Activated naive CD4-positive, alpha-beta T cell treated with anti-CD3 and anti-CD28 coated beads, Interleukin-2, amount 50 U/mL, for 72 hours (primary cell): ENCODE results near the gene ACE. TPM values are rescaled to one million over a fixed set of nuclear protein-coding genes. Genes with fewer than 3 reads are reported as not detected.

Experiments
- ATAC-seq, 2 donors: fragments of 150-1000 bp; cut with Tn5 transposase; 2 replicates each; pipeline ENCODE4 v1.10.0; 2021; ENCODE audit warnings: mild to moderate bottlenecking in 2 of 2, moderate library complexity in 2 of 2
- DNase-seq, 2 donors: peaks; one replicate each; pipeline ENCODE4 v3.0.0; 2021 to 2022; ENCODE audit warnings: low spot score in 2 of 2
- H3K27ac Mint-ChIP-seq, 2 donors: one replicate each; pipeline ENCODE4 v1.8.0; 2022; ENCODE audit warnings: mild to moderate bottlenecking in 2 of 2, mixed read lengths in 2 of 2
- H3K36me3 Mint-ChIP-seq, 2 donors: one replicate each; pipeline ENCODE4 v1.8.0; 2022; ENCODE audit warnings: mixed read lengths in 2 of 2
- H3K9me3 Mint-ChIP-seq, 2 donors: one replicate each; pipeline ENCODE4 v1.8.0; 2022; ENCODE audit warnings: mixed read lengths in 2 of 2
- total RNA-seq, 2 donors: library from RNA; stranded (reverse); gene quantifications; one replicate each; pipeline ENCODE4 v1.2.3, GENCODE V29; 2022

ACE gene
- total RNA-seq, 2 donors from 2014 or later, result 0.39 to 0.66 TPM

DNA sequence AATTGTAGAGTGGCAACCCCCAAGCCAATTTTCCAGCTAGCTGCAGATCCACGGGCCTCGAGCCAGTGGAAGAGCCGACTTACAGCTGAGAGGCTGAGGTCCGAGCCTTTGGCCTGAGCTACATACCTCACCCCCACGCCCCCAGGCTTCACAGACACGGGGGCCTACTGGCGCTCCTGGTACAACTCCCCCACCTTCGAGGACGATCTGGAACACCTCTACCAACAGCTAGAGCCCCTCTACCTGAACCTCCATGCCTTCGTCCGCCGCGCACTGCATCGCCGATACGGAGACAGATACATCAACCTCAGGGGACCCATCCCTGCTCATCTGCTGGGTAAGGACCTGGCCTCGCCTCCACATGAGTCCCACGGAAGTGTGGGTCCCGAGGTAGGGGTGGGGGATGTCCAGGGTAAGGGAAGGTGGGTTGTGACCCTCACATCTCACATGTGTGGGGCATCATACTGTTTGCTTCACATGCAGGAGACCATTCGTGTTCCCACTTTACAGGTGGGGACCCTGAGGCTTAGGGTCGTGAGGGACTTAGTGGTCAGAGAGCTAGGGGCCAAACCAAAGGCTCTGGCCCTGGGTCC, 3.4 kb downstream of the ACE start:
- ATAC-seq, result no peak
- Mint-ChIP-seq H3K9me3 (no peaks in the 10 kb centered on the region), H3K27ac (no peak overlapping the region), H3K36me3 (no peaks in the 10 kb centered on the region)
- no peak for DNase-seq

DNA sequence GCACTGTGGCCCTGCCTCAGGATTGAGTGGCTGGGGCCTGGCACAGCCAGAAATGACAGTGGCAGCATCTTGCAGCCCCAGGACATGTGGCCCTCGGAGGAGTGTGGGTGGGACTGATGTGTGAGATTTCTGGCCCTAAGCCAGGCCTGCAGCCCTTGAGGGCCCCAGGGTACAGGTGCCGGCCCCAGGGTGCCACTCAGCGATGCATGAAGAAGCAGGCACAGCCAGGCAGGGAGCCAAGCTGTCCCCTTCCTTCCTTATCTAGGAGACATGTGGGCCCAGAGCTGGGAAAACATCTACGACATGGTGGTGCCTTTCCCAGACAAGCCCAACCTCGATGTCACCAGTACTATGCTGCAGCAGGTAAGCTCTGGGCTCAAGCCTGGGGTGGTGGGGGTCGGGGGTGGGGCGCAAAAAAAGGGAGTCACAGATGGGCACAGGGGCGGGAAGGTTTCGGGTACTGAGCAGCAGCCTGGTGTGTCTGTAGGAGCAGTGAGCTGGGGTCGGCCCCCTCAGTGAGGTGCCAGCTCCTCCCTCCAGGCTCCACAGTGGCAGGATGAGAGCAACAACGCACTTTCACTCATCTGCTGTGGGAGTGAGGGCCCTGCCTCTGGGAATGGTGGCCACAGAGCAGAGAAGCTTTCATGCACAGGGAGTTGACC, 4.1 kb downstream of the ACE start:
- no peak overlapping the region for H3K27ac Mint-ChIP-seq
- H3K36me3 Mint-ChIP-seq, result no peaks in the 10 kb centered on the region
- no peak for ATAC-seq
- H3K9me3 Mint-ChIP-seq, result no peaks in the 10 kb centered on the region
- no peak for DNase-seq

DNA sequence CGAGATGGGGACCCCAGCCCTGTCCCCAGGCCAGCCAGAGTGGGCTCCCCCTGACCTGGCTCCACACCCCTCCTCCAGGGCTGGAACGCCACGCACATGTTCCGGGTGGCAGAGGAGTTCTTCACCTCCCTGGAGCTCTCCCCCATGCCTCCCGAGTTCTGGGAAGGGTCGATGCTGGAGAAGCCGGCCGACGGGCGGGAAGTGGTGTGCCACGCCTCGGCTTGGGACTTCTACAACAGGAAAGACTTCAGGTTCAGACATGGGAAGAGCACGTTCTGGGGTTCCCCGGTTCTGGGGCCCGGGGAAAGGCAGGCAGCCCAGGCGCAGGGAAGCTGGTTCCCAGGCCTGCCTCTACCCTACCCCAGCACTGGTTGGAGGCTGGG, 4.6 kb downstream of the ACE start:
- DNase-seq (no peak), ATAC-seq (no peak)
- H3K36me3 Mint-ChIP-seq, result no peaks in the 10 kb centered on the region
- no peak overlapping the region for H3K27ac Mint-ChIP-seq
- H3K9me3 Mint-ChIP-seq, result no peaks in the 10 kb centered on the region

DNA sequence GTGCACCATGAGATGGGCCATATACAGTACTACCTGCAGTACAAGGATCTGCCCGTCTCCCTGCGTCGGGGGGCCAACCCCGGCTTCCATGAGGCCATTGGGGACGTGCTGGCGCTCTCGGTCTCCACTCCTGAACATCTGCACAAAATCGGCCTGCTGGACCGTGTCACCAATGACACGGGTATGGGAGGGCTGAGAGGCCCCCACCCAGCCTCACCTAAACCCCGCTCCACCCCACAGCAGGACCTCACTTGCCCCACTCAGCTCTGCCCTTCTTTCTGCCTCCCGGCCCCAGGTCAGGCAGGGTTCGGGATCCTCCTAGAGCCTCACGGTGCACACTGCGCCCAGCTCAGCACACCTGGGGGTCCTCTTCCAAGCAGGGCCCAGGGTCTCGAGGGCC, 5.6 kb downstream of the ACE start:
- ATAC-seq (no peak), DNase-seq (no peak)
- no peaks in the 10 kb centered on the region for H3K36me3 Mint-ChIP-seq
- no peaks in the 10 kb centered on the region for H3K9me3 Mint-ChIP-seq
- H3K27ac Mint-ChIP-seq, result peak overlapping the region in 1 of 2 donors; percentile 2

DNA sequence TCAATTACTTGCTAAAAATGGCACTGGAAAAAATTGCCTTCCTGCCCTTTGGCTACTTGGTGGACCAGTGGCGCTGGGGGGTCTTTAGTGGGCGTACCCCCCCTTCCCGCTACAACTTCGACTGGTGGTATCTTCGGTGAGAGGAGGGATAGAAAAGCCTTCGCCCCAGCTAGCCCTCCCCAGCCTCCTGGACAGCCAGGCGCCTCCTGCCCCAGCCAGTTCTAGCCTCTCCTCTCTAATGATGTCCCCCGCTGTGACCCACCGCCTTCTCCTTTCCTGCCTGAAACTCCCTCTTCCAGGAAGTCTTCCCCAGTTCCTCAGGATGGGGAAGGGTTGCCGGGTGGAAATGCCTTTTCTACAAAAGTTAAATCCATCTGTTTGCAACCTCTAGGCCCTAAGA, 6.2 kb downstream of the ACE start:
- H3K27ac Mint-ChIP-seq, result peak overlapping the region in 1 of 2 donors; percentile 5
- DNase-seq (no peak), ATAC-seq (no peak)
- no peaks in the 10 kb centered on the region for H3K9me3 Mint-ChIP-seq
- H3K36me3 Mint-ChIP-seq, result no peaks in the 10 kb centered on the region

DNA sequence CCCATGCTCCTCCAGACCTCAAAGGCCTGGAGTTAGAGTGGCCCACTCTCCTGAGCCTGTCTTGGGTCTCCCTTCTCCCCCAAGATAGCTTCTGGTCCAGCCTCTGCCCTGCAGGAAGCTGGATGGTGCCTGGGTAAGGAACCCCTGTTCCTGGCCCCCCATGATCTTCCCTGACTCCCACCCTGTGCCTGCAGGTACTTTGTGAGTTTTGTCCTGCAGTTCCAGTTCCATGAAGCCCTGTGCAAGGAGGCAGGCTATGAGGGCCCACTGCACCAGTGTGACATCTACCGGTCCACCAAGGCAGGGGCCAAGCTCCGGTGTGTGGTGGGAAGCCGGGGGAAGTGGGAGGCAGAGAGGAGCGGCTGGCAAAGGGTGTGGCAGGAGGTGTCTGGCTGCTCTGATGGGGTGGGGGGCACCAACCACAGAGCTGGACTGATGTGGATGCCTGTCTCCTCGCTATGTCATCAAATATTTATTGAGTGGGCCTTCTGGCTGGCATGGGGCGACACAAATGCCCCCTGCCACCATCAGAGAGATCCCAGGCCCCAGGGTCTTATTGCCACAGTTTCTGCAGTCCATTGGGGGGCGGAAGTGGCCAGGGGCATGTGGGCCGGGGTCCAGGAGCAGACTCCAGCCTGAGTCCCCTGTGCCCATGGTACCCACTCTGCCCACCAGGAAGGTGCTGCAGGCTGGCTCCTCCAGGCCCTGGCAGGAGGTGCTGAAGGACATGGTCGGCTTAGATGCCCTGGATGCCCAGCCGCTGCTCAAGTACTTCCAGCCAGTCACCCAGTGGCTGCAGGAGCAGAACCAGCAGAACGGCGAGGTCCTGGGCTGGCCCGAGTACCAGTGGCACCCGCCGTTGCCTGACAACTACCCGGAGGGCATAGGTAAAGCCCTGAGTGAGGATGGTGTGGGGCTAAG, 7.1 kb downstream of the ACE start:
- DNase-seq (no peak), ATAC-seq (no peak)
- Mint-ChIP-seq H3K27ac (peak overlapping the region in 1 of 2 donors; percentile 5), H3K36me3 (no peaks in the 10 kb centered on the region), H3K9me3 (no peaks in the 10 kb centered on the region)

DNA sequence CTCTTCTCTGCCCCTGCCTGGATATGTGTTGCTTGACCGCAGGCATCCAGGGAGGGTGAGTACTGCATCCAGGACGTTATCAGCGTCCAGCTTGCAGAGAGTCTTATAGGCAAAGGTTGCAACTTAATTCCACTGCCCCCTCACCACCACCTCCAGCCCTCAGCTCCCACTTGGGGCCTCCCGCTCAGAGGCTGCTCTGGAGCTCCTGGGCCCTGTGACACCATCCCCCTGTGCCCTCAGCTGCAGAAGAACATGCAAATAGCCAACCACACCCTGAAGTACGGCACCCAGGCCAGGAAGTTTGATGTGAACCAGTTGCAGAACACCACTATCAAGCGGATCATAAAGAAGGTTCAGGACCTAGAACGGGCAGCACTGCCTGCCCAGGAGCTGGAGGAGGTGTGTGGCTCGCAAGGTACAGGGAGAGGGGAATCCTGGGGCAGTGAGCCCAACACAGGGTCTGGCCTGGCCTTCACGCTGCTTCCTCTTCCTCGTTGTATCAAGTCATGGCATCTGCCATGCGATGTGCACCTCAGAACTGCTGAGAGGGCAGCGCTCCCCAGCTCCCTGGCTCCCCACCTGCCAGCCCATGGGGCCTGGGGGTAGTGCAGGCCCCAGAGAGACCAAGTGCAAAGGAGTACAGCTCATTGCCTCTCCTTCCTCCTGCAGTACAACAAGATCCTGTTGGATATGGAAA, 9.6 kb downstream of the ACE start:
- no peak overlapping the region for H3K27ac Mint-ChIP-seq
- DNase-seq (no peak), ATAC-seq (no peak)
- no peaks in the 10 kb centered on the region for H3K9me3 Mint-ChIP-seq
- no peaks in the 10 kb centered on the region for H3K36me3 Mint-ChIP-seq

DNA sequence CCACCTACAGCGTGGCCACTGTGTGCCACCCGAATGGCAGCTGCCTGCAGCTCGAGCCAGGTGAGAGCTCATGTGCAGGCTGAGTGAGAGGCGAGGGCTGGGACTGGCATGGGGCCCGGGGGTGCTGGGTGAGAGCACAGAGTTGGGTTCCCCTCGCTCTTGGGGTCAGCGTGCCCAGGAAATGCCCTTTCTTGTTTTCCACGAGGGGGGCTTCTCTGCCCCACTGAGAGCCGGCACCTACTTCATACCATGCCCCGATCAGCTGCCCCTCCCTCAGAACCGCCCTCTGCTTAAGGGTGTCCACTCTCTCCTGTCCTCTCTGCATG, 10.1 kb downstream of the ACE start:
- ATAC-seq (no peak), DNase-seq (no peak)
- Mint-ChIP-seq H3K36me3 (no peaks in the 10 kb centered on the region), H3K9me3 (no peaks in the 10 kb centered on the region), H3K27ac (no peak overlapping the region)

DNA sequence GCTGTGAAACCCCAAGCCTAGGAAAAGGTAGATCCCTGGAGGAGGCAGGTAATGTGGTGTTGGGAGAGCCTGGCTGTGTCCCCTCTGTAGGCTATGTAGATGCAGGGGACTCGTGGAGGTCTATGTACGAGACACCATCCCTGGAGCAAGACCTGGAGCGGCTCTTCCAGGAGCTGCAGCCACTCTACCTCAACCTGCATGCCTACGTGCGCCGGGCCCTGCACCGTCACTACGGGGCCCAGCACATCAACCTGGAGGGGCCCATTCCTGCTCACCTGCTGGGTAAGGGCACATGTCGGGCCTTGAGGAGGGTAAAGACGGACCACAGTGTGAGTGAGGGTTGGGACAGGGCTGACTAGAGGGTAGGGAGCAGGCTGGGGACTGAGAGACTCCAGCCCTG, 12.0 kb downstream of the ACE start:
- no peak for DNase-seq
- no peaks in the 10 kb centered on the region for H3K36me3 Mint-ChIP-seq
- no peak for ATAC-seq
- H3K9me3 Mint-ChIP-seq, result no peaks in the 10 kb centered on the region
- H3K27ac Mint-ChIP-seq, result peak overlapping the region in 1 of 2 donors; percentile 44

DNA sequence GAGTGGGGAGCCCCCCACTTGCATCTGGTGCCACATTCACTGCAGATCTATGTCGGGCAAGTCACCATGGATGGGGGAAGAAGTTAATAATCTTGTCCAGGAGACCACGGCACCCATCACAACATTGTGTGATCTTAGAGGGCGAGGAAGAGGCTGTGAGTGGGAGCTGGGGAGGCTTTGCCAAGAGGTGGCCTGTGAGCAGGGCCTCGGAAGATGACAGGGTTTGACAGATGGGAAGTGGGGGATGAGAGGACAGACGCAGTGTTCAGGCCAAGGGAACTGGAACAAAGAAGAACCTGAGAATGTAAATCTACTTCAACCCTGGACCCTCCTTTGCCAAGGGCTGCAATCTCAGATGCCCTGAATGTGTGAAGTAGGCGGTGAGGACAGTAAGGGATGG, 12.4 kb downstream of the ACE start:
- no peak for DNase-seq
- peak overlapping the region in 1 of 2 donors; percentile 44 for H3K27ac Mint-ChIP-seq

DNA sequence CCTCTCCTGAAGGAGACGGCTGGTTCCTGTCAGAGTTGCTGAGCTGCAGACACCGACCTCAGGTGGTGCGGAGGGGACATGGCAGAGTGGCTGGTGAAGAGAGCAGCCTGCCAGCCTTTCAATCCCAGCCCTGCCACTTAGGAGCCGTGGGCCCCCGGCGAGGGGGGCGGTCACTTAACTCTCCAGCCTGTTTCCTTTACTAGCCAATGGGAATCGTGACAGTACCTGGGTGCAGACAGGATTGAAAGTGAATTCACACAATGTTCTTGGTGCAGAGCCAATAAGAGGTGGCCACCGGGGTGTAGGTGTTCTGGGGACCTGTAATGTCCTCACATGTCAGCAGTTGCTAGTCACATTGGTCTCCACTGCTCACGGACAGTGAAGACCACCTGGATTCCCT, 13.5 kb downstream of the ACE start:
- no peak for ATAC-seq
- Mint-ChIP-seq H3K36me3 (no peaks in the 10 kb centered on the region), H3K9me3 (no peaks in the 10 kb centered on the region)

More for the DNA sequence above, 12.4 kb downstream of the ACE start:
- H3K36me3 Mint-ChIP-seq, result no peaks in the 10 kb centered on the region
- ATAC-seq, result no peak
- H3K9me3 Mint-ChIP-seq, result no peaks in the 10 kb centered on the region

DNA sequence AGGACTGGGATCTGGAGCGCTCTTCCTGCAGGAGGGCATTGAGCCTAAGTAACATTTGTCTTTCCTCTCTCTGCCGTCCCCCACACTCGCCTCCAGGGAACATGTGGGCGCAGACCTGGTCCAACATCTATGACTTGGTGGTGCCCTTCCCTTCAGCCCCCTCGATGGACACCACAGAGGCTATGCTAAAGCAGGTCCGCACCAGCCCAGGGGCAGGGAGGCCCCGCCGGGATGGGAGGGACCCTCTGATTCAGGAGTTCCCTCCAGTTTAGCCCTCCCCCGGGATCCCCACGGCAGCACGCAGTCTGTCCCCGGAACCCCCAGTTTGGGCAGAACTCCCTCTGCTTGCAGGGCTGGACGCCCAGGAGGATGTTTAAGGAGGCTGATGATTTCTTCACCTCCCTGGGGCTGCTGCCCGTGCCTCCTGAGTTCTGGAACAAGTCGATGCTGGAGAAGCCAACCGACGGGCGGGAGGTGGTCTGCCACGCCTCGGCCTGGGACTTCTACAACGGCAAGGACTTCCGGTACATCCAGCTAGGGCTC, 14.1 kb downstream of the ACE start:
- no peak for DNase-seq
- H3K9me3 Mint-ChIP-seq, result no peaks in the 10 kb centered on the region
- no peak for ATAC-seq
- H3K36me3 Mint-ChIP-seq, result no peaks in the 10 kb centered on the region
- no peak overlapping the region for H3K27ac Mint-ChIP-seq

More for the DNA sequence above, 13.5 kb downstream of the ACE start:
- H3K27ac Mint-ChIP-seq, result no peak overlapping the region
- DNase-seq, result no peak

DNA sequence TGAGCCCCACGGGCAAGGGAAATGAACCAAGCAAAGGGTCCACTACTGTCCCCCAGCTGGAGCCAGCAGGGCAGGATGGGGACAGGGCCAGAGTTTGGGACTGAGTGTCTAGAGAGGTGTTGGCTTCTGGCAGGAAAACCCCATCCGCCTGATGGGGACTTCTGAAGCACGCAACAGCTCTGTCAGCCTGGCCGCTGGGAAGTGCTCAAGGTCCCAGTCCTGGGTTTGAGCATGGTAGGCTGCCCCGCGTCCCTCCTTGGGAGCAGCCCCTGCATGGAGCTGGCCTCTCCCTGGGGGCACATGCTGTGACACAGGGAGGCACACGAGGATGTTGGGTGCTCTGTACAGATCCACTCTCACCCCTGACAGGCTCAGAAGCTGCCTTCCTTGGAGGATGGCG, 14.6 kb downstream of the ACE start:
- Mint-ChIP-seq H3K36me3 (no peaks in the 10 kb centered on the region), H3K9me3 (no peaks in the 10 kb centered on the region), H3K27ac (no peak overlapping the region)
- ATAC-seq (no peak), DNase-seq (no peak)

DNA sequence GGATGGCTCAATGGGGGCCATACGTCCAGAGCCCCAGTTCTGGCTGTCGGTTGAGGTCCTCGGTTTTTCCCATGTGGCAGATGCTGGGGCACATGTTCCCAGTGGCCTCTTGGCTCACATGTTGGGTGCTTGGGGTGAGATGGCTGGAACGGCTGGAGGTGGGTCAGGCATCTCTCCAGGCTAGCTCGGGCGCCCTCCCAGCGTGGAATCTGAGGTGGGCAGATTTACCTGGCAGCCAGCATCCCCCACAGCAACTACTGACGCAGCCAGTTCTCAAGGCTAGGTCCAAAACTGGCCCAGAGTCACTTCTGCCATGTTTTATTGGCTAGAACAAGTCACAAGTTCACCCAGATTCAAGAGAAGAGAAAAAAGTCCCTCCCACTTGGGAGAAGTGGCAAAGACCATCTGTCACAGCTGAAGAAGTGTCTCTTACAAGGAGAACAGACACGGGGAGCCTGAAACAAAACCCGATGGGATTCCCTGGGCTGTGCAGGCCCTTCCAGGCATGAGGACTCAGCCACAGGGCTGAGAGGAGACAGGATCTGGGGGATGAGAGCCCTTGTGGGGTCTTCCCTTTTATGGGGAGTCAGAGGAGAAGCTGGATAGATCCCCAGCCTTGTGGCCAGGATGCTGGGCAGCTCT, 15.2 kb downstream of the ACE start:
- H3K27ac Mint-ChIP-seq, result peak overlapping the region in 1 of 2 donors; percentile 77
- ATAC-seq (no peak), DNase-seq (no peak)
- no peaks in the 10 kb centered on the region for H3K9me3 Mint-ChIP-seq
- H3K36me3 Mint-ChIP-seq, result no peaks in the 10 kb centered on the region

DNA sequence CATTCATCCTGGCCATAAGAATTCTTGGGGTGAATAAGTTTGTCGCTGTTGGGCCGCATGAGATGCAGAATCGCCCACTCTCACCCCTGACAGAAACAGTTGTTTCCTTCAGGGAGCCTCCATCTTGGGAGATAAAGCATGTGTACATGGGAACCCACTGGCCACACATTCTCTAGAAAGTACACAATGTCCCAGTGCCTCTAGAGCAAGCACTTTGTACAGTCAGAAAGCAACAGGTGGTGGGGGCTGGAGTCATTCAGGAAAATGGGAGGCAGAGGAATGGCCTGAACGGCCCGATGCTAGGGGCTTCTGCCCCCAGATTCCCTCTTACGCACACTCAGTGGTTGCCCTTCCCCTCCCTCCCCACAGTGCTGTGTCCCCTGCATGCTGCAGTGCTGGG, 16.1 kb downstream of the ACE start:
- ATAC-seq (no peak), DNase-seq (no peak)
- no peaks in the 10 kb centered on the region for H3K36me3 Mint-ChIP-seq
- H3K9me3 Mint-ChIP-seq, result no peaks in the 10 kb centered on the region
- H3K27ac Mint-ChIP-seq, result peak overlapping the region in 1 of 2 donors; percentile 22

DNA sequence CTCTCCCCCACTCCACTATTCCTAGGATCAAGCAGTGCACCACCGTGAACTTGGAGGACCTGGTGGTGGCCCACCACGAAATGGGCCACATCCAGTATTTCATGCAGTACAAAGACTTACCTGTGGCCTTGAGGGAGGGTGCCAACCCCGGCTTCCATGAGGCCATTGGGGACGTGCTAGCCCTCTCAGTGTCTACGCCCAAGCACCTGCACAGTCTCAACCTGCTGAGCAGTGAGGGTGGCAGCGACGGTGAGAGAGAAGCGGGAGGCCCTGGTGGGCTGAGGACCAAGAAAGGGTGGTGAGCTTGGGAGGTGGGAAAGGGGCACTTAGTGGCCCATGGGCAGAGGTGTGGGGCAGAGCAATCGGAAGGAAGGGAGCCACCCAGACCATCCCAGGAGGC, 16.6 kb downstream of the ACE start:
- ATAC-seq (no peak), DNase-seq (no peak)
- Mint-ChIP-seq H3K9me3 (no peaks in the 10 kb centered on the region), H3K27ac (peak overlapping the region in 1 of 2 donors; percentile 22), H3K36me3 (no peaks in the 10 kb centered on the region)
